Gastrocnemius medialis (tissue), 4 donors: ENCODE measurements around the gene NFASC.

Source experiments
- POLR2A ChIP-seq, 2 donors: fragments of 450-650 bp; IDR thresholded peaks; one replicate each; pipeline ENCODE4 v1.6.1; 2017; ENCODE audit warnings: antibody characterized with exemption in 2 of 2, mild to moderate bottlenecking in 2 of 2, moderate library complexity in 2 of 2
- TF ChIP-seq, protein P1 (sequence below), 5 experiments: fragments of 450-650 bp in 3 of 5; fragments of 200-600 bp in 2 of 5; sonication (generic) in 2 of 5; IDR thresholded peaks in 4 of 5; conservative IDR thresholded peaks in 1 of 5; 1 replicate in 4 of 5; 2 replicates in 1 of 5; pipeline ENCODE4 v1.5.1; 2016 to 2019; ENCODE audit warnings: antibody characterized with exemption in 5 of 5, mild to moderate bottlenecking in 3 of 5, moderate library complexity in 3 of 5

DNA sequence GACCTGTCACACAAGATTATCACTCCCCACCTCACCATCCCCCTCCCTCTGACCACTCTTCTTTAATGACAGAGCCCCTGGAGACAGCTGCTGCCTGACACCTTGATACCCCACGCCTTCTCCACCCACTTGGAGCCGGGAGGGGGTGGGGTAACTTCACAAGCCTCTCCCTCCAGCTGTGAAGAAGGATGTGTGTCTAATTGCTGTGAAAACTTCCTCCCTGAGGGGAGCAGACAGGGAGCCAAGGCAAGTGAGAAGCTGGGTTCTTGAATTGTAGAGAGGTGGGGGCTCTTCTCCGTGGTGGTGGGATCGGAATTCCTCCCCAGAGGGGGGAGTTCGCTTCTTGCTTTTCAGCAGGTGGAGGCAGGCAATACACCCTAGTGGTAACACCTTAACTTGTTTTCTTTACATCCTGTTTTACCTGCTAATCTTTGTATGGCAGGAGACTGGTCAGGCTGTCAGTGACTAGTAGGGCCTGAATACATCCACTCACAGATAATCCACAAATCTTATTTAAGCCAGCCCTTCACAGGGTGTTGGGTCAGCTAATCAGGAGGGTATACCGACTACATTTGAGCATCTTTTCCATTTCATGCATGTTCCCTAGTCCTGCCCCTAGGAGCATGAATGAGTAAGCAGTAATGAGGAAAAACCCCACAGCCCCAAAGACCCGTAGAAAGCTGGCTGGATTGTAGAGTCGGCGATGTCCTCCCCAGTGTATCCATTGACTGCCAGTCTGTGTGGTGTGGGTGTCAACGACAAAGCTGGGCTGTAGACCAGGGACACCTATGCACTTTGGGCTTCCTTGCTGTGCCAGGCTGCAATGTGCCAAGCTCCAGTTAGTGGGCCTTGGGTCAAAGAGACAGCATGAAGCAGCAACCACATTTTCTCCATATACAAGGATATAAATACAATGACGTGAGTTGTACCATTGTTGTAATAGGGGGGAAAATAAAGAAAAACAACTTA is 57.3 kb downstream of the NFASC start:
- TF ChIP-seq, protein P1, sequence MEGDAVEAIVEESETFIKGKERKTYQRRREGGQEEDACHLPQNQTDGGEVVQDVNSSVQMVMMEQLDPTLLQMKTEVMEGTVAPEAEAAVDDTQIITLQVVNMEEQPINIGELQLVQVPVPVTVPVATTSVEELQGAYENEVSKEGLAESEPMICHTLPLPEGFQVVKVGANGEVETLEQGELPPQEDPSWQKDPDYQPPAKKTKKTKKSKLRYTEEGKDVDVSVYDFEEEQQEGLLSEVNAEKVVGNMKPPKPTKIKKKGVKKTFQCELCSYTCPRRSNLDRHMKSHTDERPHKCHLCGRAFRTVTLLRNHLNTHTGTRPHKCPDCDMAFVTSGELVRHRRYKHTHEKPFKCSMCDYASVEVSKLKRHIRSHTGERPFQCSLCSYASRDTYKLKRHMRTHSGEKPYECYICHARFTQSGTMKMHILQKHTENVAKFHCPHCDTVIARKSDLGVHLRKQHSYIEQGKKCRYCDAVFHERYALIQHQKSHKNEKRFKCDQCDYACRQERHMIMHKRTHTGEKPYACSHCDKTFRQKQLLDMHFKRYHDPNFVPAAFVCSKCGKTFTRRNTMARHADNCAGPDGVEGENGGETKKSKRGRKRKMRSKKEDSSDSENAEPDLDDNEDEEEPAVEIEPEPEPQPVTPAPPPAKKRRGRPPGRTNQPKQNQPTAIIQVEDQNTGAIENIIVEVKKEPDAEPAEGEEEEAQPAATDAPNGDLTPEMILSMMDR (IDR thresholded peaks at IDR 0.05 in 4 of 5, conservative IDR thresholded peaks at IDR 0.05 in 1 of 5), result no peak
- TF ChIP-seq POLR2A (IDR thresholded peaks at IDR 0.05), result no peak
